Measurements from ENCODE around the gene CRTAC1.

Gene CRTAC1, protein sequence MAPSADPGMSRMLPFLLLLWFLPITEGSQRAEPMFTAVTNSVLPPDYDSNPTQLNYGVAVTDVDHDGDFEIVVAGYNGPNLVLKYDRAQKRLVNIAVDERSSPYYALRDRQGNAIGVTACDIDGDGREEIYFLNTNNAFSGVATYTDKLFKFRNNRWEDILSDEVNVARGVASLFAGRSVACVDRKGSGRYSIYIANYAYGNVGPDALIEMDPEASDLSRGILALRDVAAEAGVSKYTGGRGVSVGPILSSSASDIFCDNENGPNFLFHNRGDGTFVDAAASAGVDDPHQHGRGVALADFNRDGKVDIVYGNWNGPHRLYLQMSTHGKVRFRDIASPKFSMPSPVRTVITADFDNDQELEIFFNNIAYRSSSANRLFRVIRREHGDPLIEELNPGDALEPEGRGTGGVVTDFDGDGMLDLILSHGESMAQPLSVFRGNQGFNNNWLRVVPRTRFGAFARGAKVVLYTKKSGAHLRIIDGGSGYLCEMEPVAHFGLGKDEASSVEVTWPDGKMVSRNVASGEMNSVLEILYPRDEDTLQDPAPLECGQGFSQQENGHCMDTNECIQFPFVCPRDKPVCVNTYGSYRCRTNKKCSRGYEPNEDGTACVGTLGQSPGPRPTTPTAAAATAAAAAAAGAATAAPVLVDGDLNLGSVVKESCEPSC

DNA sequence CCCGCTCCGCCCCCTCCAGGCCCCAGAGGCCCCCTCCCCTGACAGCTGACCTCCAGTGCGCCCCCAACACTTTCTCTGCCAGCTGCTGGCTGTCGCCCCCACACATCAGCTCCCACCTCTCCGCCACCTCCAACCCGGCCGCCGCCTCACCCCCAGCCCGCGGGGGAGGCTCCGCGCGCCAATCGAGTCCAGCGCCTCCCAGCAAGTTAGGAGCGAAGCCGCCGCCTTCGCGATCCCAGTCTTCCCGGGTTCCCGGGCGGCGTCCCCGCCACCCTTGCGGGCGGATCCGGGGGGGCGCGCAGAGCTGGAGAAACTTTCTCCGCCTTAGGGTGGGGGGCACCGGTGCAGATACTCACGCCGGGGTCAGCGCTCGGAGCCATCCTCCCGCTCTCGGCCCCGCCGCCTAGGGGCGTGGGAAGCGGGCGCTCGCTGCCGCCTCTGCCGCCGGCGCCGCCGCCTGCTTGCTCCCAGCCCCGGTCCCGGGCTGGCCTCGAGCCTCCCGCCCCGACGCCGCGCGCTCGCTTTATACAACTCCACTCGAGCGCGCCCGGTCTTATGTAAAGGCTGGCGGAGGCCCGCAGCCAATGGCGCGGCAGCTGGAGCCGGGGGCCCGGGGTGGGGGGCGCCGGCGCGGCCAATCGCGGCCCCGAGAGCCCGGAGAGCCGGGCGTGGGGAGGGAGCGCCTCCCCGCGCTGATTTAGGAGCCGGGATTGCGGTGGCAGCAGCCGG, at the start of gene CRTAC1:
Gene CRTAC1, minus strand, starts transcription at position 529 of the 729 bp plus-strand sequence. Its CDS starts 149 bp downstream, at position 380.
- Histone ChIP-seq H3K27ac (no peak within 1 kb of the TSS), H3K9ac (ENCODE audit: insufficient read length) (no peak within 1 kb of the TSS), H3K36me3 (ENCODE audit: insufficient read depth, low read length) (no peaks in the 10 kb centered on the region), H3K9me3 (ENCODE audit: low read depth, low read length) (no peaks in the 10 kb centered on the region), H3K4me3 (no peak within 1 kb of the TSS; the same call in none of the 2 replicates)
- no peak for TF ChIP-seq POLR2AphosphoS5 (IDR thresholded peaks at IDR 0.05; ENCODE audit: borderline replicate concordance, low read depth, low read length)
- TF ChIP-seq FOXP2 (optimal IDR thresholded peaks at IDR 0.05; ENCODE audit: control extremely low read depth, extremely low read length, insufficient read depth), result no peak
- TF ChIP-seq EZH2 (IDR thresholded peaks at IDR 0.05), result no peak
- no peak for DNase-seq (ENCODE audit: low read depth, low spot score)

GRCh38 chr10:98078774-98079173, 48.4 kb upstream of the CRTAC1 start:
- no peak overlapping the region for H3K27ac ChIP-seq
- no peak overlapping the region for H3K9ac ChIP-seq (ENCODE audit: insufficient read length)
- no peaks in the 10 kb centered on the region for H3K9me3 ChIP-seq (ENCODE audit: low read depth, low read length)
- TF ChIP-seq EZH2 (IDR thresholded peaks at IDR 0.05), result no peak
- TF ChIP-seq FOXP2 (optimal IDR thresholded peaks at IDR 0.05; ENCODE audit: control extremely low read depth, extremely low read length, insufficient read depth), result no peak
- no peak for TF ChIP-seq POLR2AphosphoS5 (IDR thresholded peaks at IDR 0.05; ENCODE audit: borderline replicate concordance, low read depth, low read length)
- no peaks in the 10 kb centered on the region for H3K36me3 ChIP-seq (ENCODE audit: insufficient read depth, low read length)
- DNase-seq (ENCODE audit: low read depth, low spot score), result no peak
- H3K4me3 ChIP-seq, result no peak overlapping the region

DNA sequence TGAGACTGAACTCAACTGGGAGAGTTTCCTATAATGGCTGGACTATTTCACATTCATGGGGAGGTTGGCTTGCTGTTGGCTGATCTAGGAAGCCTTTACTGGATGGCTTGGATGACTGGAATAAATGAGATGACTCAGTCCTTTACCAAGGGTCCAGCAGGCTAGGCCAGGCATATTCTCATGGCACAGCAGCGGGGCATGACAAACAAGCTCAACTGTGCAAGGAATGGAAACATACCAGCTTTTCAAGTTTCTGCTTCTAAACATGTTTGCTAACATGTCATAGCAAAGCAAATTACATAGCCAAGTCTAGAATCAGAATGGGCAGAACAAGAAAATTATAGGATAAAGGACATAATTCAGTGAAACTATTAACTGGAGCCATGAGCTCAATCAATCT, 46.8 kb upstream of the CRTAC1 start:
- no peak for TF ChIP-seq POLR2AphosphoS5 (IDR thresholded peaks at IDR 0.05; ENCODE audit: borderline replicate concordance, low read depth, low read length)
- TF ChIP-seq EZH2 (IDR thresholded peaks at IDR 0.05), result no peak
- no peak for TF ChIP-seq FOXP2 (optimal IDR thresholded peaks at IDR 0.05; ENCODE audit: control extremely low read depth, extremely low read length, insufficient read depth)
- H3K4me3 ChIP-seq, result no peak overlapping the region
- H3K27ac ChIP-seq, result no peak overlapping the region
- no peaks in the 10 kb centered on the region for H3K36me3 ChIP-seq (ENCODE audit: insufficient read depth, low read length)
- H3K9me3 ChIP-seq (ENCODE audit: low read depth, low read length), result no peaks in the 10 kb centered on the region
- no peak overlapping the region for H3K9ac ChIP-seq (ENCODE audit: insufficient read length)
- no peak for DNase-seq (ENCODE audit: low read depth, low spot score)

DNA sequence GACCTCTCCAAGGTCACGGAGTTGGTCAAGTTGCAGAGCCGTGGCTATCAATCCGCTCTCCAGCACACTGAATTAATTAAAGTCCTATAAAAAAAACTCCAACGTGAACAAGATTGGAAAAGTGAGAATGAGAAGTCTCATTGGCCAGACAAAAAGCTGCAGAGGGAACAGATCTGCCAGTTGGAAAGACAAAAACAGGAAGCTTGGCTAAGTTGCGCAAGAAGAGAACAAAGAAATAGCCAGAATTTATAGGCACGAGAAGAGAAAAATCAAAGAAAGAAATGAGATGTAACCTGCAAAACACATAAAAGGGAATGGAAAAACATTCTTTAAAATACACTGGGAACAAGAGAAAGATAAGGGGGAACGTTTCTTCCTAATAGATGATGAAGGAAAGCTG, 45.7 kb upstream of the CRTAC1 start:
- Histone ChIP-seq H3K27ac (no peak overlapping the region), H3K9me3 (ENCODE audit: low read depth, low read length) (no peaks in the 10 kb centered on the region)
- DNase-seq (ENCODE audit: low read depth, low spot score), result no peak

DNA sequence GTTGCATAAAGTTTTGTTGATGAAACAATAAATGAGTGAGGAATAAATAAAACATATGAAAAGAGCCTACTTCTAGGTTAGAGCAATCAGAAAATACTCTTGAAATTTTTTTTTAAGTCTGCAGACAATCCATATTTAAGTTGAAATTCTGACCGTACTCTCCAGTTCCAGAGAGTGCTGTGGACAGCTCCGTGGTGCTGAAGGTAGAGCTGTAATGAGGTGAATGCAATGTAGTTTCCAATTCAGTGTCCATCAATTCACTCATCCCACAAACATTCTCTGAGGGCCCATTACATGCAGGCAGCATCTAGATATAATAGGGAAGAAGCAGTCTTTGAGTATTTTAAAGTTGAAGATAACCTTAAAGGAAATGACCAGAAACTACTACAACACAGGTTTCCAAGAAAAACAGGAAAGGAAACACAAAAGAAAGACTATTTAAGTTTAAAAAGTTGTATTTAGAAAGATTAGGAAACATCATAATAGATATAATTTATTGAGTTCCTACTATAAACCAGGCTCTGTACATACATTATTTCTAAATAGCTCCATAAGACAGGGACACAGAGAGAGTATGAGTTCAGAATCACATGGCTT, 44.0 kb upstream of the CRTAC1 start:
- Histone ChIP-seq H3K4me3 (no peak overlapping the region), H3K27ac (no peak overlapping the region), H3K9ac (ENCODE audit: insufficient read length) (no peak overlapping the region), H3K36me3 (ENCODE audit: insufficient read depth, low read length) (no peaks in the 10 kb centered on the region), H3K9me3 (ENCODE audit: low read depth, low read length) (no peaks in the 10 kb centered on the region)
- TF ChIP-seq POLR2AphosphoS5 (IDR thresholded peaks at IDR 0.05; ENCODE audit: borderline replicate concordance, low read depth, low read length), result no peak
- no peak for TF ChIP-seq FOXP2 (optimal IDR thresholded peaks at IDR 0.05; ENCODE audit: control extremely low read depth, extremely low read length, insufficient read depth)
- no peak for TF ChIP-seq EZH2 (IDR thresholded peaks at IDR 0.05)
- DNase-seq (ENCODE audit: low read depth, low spot score), result no peak

More for the DNA sequence above, 45.7 kb upstream of the CRTAC1 start:
- H3K36me3 ChIP-seq (ENCODE audit: insufficient read depth, low read length), result no peaks in the 10 kb centered on the region
- TF ChIP-seq EZH2 (IDR thresholded peaks at IDR 0.05) (no peak), POLR2AphosphoS5 (IDR thresholded peaks at IDR 0.05; ENCODE audit: borderline replicate concordance, low read depth, low read length) (no peak), FOXP2 (optimal IDR thresholded peaks at IDR 0.05; ENCODE audit: control extremely low read depth, extremely low read length, insufficient read depth) (no peak)
- no peak overlapping the region for H3K4me3 ChIP-seq
- H3K9ac ChIP-seq (ENCODE audit: insufficient read length), result no peak overlapping the region

- no peak for DNase-seq (ENCODE audit: low read depth, low spot score)
- H3K9ac ChIP-seq (ENCODE audit: insufficient read length), result no peak overlapping the region
- no peaks in the 10 kb centered on the region for H3K9me3 ChIP-seq (ENCODE audit: low read depth, low read length)
- H3K36me3 ChIP-seq (ENCODE audit: insufficient read depth, low read length), result no peaks in the 10 kb centered on the region
- H3K27ac ChIP-seq, result no peak overlapping the region
- no peak overlapping the region for H3K4me3 ChIP-seq
- TF ChIP-seq EZH2 (IDR thresholded peaks at IDR 0.05) (no peak), FOXP2 (optimal IDR thresholded peaks at IDR 0.05; ENCODE audit: control extremely low read depth, extremely low read length, insufficient read depth) (no peak), POLR2AphosphoS5 (IDR thresholded peaks at IDR 0.05; ENCODE audit: borderline replicate concordance, low read depth, low read length) (no peak)
These were observed 36.7 kb upstream of the CRTAC1 start for GRCh38 chr10:98067165-98067564.

DNA sequence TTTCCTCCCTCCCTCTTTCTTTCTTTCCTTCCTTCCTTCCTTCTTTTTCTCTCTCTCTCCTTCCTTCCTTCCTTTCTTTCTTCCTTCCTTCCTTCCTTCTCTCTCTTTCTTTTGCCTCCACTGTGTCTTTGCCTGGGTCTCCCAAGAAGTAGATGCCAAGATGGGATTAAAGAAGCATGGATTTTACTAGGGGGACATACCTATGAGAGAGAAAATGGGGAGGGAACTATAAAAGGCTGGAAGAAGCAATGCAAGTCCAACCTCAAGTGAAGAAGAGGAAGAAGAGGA, 33.3 kb upstream of the CRTAC1 start:
- Histone ChIP-seq H3K27ac (no peak overlapping the region), H3K9me3 (ENCODE audit: low read depth, low read length) (no peaks in the 10 kb centered on the region), H3K36me3 (ENCODE audit: insufficient read depth, low read length) (no peaks in the 10 kb centered on the region), H3K4me3 (no peak overlapping the region), H3K9ac (ENCODE audit: insufficient read length) (no peak overlapping the region)
- no peak for DNase-seq (ENCODE audit: low read depth, low spot score)
- TF ChIP-seq EZH2 (IDR thresholded peaks at IDR 0.05) (no peak), FOXP2 (optimal IDR thresholded peaks at IDR 0.05; ENCODE audit: control extremely low read depth, extremely low read length, insufficient read depth) (no peak), POLR2AphosphoS5 (IDR thresholded peaks at IDR 0.05; ENCODE audit: borderline replicate concordance, low read depth, low read length) (no peak)

GRCh38 chr10:98062424-98062823, 32.0 kb upstream of the CRTAC1 start:
- DNase-seq (ENCODE audit: low read depth, low spot score), result no peak

More at GRCh38 chr10:98062424-98062823, 32.0 kb upstream of the CRTAC1 start:
- TF ChIP-seq POLR2AphosphoS5 (IDR thresholded peaks at IDR 0.05; ENCODE audit: borderline replicate concordance, low read depth, low read length) (no peak), EZH2 (IDR thresholded peaks at IDR 0.05) (no peak), FOXP2 (optimal IDR thresholded peaks at IDR 0.05; ENCODE audit: control extremely low read depth, extremely low read length, insufficient read depth) (no peak)
- H3K27ac ChIP-seq, result no peak overlapping the region
- no peaks in the 10 kb centered on the region for H3K36me3 ChIP-seq (ENCODE audit: insufficient read depth, low read length)
- no peaks in the 10 kb centered on the region for H3K9me3 ChIP-seq (ENCODE audit: low read depth, low read length)
- H3K4me3 ChIP-seq, result no peak overlapping the region
- no peak overlapping the region for H3K9ac ChIP-seq (ENCODE audit: insufficient read length)

All from SK-N-MC (cell line).